Measurements from ENCODE around the gene MRPL55.

MRPL55 gene

DNA sequence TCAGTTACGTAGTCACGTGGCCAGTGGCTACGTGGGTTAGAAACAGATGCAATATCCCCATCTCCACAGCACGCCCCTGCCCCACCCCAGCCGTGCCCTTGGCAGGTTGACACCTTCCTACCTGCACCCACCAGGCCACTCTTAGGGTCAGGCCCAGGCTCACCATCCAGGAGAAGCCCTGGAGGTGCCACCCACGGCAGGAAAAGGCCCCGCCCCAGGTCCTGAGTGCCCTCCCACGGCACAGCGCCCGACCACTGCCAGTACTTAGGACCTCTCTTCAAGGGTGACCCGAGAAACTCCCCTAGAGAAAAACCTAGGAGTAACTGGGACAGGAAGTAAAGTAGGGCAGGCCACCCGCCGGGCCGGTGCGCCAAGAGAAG is 7.5 kb downstream of the MRPL55 start:
- no peak for DNase-seq (ENCODE audit: low read depth, low spot score)

DNA sequence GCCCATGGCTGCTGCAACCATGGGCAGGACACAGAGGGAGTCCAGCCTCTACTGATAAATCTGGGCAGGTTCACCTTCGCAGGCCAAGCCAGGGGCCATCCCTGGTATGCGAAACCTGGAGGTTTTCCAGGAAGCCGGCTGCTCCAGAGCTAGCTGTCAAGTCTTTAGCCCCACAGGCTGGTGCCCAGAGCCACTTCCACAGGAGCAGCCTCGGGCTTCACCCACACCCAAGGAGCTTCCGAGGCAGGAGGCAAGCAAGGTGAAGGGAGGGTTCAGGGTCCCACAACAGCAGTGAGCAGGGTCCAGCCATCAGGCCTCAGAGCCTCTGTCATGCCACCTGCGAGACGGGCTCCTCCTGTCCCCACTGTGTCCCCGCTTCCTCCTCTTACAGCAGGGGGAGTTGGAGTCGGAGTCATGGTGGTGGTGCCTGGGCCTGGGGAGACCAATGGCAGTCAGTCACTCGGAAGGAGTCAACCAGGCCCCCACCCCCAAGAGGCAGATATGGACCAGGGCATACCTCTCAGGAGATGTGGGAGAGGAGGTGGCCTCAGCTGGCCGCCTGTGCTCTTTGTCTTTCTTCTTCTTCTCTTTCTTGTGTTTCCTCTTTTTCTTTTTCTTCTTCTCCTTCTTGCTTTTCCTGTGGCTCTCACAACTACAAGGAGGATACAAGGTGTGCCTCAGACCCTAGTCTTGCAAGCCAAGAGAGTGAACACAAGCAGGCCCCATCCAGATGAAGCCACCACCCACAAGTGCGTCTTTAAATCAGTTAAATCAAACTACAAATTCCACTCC is 8.1 kb downstream of the MRPL55 start:
- no peak for DNase-seq (ENCODE audit: low read depth, low spot score)

DNA sequence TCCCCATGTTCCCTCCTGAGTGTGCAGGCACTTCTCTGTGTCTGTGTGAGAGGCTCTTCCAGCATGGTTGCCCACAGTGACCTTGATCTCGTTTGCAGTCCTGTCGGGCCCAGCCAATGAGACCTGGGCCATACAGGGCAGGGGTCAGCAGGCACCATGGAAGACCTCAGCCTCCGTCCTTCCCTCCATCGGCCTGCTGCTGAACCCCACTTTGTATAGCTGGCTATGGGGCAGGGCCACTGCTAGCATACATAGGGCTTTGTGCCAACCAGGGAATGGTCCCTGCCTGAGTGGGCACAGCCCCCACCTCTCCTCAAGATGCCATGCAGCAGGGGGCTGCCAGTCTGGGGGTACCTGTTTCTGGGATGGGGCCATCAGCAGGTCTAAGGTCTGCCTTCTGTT is 9.8 kb downstream of the MRPL55 start:
- no peak for DNase-seq (ENCODE audit: low read depth, low spot score)

GRCh38 chr1:228098323-228098931 is 10.7 kb downstream of the MRPL55 start:
- no peak for DNase-seq (ENCODE audit: low read depth, low spot score)

DNA sequence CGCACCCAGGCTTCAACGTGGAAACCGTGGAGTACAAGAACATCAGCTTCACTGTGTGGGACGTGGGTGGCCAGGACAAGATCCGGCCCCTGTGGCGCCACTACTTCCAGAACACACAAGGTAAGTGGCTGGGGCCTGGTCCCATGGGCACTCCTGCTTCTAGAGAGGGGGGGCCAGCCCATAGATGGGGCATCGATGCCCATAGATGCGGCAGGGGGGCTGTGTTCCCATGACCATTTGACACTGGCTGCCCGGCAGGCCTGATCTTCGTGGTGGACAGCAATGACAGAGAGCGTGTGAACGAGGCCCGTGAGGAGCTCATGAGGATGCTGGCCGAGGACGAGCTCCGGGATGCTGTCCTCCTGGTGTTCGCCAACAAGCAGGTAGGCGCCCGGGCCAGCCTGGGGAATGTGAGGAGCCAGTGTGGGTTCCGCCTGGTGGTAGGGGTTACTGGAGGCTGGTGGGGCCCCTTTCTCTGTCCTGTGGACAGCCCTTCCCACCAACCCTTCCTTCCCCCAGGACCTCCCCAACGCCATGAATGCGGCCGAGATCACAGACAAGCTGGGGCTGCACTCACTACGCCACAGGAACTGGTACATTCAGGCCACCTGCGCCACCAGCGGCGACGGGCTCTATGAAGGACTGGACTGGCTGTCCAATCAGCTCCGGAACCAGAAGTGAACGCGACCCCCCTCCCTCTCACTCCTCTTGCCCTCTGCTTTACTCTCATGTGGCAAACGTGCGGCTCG is 11.6 kb downstream of the MRPL55 start:
- DNase-seq (ENCODE audit: low read depth, low spot score), result no peak

DNA sequence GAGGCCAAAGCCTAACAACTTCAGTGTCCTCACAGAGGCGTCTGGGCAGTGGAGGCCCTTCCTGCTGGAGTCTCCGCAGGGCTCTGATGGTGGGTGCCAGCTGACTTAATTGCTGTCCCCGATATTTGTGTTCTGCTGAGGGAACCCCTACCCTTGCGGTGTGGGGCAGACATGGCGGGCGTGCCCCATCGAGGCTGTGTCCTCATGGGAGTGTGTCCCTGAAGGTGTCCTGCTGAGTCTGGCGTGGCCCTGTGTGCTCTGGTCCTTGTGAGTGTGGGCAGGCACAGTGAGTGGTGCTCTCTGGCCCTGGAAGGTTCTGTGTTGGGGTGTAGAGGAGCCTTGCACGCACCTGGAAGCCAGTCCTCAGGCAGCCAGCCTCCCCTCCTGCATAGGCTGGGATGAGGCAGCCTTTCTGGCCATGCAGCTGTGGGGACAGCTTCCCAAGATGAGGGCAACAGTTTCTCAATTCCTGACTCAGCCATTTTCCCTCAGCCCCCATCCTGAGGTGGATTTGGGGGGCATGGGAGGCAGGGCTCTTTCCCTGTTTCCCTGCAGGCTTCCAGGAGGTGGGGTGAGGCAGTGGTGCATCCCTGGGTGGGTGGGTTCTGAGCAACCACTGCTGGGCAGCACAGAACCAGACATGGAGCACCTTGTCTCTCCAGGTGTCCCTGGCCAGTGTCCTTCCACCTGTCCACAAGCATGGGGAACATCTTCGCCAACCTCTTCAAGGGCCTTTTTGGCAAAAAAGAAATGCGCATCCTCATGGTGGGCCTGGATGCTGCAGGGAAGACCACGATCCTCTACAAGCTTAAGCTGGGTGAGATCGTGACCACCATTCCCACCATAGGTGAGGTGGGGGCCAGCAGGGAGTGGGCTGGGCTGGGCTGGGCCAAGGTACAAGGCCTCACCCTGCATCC is 12.4 kb downstream of the MRPL55 start:
- DNase-seq (ENCODE audit: low read depth, low spot score), result no peak

GRCh38 chr1:228095938-228096337 is 13.2 kb downstream of the MRPL55 start:
- DNase-seq (ENCODE audit: low read depth, low spot score), result no peak

DNA sequence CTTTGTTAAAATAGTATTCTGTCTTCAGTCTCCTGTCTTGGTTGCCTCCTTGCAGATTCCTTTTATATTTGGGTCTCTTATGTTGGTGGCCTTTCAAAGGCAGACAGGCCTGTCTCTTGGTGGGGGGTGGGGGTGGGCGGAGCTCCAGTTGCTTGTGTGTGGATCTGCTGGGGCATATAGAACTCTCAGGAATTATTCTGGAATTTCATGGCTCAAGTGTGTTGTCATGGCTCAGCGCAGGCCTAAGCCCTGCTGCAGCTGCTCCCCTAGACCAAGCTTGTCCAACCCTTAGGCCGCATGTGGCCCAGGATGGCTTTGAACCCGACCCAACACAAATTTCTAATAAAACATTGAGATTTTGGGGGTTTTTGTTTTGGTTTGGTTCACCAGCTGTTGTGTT is 13.9 kb downstream of the MRPL55 start:
- DNase-seq (ENCODE audit: low read depth, low spot score), result no peak

DNA sequence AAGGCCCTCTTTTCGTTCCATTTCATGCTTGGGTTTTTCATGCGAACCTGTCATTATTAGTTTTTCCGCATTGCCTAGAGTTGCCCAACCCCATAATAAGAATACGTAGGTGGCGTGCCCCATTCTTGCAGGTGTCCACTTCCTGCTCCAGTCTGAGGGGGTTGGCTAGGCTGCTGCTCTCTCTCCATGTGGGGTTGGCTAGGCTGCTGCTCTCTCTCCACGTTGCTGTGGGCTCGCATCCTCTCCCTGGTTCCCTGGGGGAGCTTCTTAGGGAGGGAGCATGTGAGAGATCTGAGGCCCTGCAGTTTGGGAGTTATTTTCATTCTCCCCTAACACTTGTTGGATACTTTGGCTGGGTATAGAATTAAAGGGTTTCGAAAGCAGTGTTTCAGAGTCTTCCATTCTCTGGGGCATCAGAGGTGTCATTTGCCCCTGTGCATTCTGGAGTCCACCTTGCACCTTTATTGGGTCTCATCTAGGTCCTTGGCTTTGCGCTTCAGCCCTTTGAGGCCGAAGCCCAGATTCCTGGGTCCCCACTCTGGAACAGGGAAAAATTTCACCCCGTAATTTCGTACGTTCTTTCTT is 14.6 kb downstream of the MRPL55 start:
- DNase-seq (ENCODE audit: low read depth, low spot score), result no peak

- no peak for DNase-seq (ENCODE audit: low read depth, low spot score)
Observed at GRCh38 chr1:228093050-228093906, 15.8 kb downstream of the MRPL55 start.

- DNase-seq (ENCODE audit: low read depth, low spot score), result no peak
Observed at GRCh38 chr1:228092342-228093049, 16.6 kb downstream of the MRPL55 start.

GRCh38 chr1:228091084-228091483 is 18.0 kb downstream of the MRPL55 start:
- no peak for DNase-seq (ENCODE audit: low read depth, low spot score)

DNA sequence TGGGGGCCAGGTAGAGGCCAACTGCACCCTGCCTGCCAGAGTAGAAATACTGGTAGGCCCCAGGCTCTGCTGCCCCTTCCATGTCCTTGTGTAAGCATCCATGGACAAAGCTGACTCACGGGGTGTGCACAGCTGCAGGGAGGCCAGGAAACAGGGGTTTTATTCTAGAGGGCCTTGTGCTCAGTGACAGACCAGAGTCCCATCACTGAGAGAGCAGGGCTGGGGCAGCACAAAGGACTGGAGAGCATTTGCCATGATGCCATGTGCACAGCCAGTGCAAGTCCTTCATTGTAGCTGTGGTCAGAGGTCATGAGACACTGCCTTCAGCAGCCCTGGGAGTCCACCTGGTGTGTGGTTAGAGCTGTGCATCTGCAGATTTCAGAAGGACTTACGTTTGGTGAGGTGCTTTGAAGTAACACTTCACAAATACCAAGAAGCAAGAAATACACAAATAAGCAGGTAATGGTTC is 18.5 kb downstream of the MRPL55 start:
- no peak for DNase-seq (ENCODE audit: low read depth, low spot score)

GRCh38 chr1:228089519-228090380 is 19.3 kb downstream of the MRPL55 start:
- no peak for DNase-seq (ENCODE audit: low read depth, low spot score)

DNA sequence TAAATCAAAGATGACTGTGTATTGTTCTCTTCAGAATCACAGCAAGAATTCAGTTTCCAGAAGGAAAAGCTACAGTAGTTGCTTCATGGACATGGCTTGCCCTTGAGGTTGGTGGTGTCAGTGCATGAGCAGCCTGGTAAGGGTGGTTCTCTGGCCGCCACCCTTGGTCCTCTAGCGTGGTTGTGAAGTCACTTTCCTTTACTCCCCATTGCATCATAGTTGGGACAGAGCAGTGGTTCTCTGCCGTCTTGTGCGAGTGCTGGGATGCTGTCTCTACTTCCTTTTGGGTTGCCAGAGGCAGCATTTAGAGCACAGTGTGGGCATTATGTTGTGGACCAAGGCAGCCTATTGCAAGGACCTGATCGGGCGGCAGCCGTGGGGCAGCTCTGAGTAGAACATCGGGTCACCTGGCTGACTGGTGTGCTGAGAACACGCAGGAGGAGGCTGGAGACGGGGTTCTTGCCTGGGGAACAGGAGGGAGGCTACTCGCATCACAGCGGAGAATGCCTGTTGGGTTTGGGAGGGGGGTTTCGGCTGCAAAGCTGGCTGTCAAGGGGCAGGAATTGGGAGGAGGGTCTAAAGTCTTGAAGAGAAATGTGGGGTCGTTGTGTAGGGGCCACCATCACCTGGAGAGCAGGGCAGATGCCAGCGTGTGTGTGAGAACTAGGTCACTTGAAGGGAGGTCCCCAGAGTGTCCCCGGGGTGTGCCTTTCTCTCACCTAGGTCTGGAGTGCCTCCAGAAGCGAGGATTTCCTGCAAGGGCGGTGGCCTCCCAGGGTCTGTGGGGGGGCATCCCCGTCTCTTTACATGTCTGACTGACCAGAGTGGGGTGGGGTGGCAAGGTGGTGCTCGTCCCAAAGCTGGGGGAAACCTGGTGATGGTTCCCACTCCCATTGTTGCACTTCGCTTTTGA is 20.3 kb downstream of the MRPL55 start:
- no peak for DNase-seq (ENCODE audit: low read depth, low spot score)

DNA sequence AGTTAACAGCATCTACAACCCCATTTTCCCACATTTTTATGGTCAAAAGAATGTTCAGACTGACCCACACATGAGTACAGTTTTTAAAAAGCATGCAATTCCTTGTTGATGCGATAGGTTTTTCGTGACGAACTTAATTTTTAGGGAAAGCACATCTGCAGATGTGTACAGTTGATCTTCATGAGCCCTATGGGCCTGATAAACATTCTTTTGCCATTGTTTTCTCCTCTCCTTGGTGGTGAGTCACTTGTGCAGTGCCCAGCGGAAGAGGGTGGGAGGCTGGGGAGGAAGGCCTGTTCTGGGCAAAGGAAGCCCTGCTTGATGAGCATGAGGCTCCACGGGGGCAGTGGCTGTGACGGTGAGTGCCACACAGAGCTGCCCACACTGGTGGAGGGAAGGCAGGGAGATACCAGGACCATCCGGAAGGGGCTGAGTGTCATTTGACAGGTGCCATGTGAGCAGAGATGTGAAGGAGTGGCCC is 21.3 kb downstream of the MRPL55 start:
- no peak for DNase-seq (ENCODE audit: low read depth, low spot score)

DNA sequence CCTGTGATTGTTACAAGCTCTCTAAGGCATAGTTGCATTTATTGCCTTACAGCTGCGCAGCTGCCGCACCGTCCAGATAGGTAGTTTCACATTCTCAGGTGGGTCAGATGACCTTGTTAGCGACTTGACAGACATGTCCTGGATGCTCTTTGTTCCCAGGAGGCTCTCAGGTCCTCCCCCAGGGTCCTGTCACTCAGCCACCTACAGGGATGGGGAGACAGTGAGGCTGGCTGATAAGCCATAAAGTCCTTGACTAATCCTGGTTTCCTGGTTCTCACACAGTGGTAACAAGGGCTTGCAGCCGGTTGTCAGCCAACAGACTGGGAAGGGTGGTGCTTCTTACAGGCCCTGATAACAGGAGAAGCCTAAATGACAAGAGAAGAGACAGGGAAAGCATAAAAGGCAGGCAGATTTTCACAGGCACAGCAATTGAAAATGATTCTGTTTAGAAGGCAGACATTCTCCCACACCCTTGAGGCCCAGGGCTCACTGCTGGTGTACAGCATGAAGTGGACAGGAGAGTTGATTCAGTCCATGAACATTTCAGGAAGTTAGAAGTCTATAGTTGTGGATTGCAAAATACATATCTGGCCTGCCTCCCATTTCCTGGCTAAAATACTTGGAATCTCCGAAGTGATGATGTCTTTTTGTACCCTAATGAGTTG is 23.7 kb downstream of the MRPL55 start:
- DNase-seq (ENCODE audit: low read depth, low spot score), result no peak
